ENCODE results near the gene CARHSP1. TPM values are rescaled to one million over a fixed set of nuclear protein-coding genes. Genes with fewer than 3 reads are reported as not detected.
A peak's percentile ranks its signal among the peaks of the same experiment; 100 is the strongest.
"Not testable (repeated sequence)": the region's sequence is repeated elsewhere in the genome, so short reads cannot be mapped to it uniquely, and the experiment has no call there.

CARHSP1 gene
- total RNA-seq, 2 donors from 2014 or later, result 28.4 to 84.8 TPM

DNA sequence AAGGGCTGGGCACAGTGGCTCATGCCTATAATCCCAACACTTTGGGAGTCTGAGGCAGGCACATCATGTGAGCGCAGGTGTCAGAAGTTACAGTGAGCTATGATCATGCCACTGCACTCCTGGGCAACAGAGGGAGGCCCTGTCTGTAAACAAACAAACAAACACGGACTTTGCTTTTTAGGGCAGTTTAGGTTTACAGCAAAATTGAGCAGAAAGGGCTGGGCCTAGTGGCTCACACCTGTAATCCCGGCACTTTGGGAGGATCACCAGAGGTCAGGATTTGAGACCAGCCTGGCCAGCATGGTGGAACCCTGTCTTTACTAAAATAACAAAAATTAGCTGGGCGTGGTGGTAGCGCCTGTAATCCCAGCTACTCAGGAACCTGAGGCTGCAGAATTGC, 3.3 kb upstream of the CARHSP1 start:
- Histone ChIP-seq H3K27ac (no peak overlapping the region), H3K4me1 (peaks cover 0 to 18% of the 10 kb centered on the region in 2 donors), H3K27me3 (no peaks in the 10 kb centered on the region), H3K4me3 (no peak overlapping the region), H3K36me3 (no peaks in the 10 kb centered on the region), H3K9me3 (no peaks in the 10 kb centered on the region)
- no peak for DNase-seq (ENCODE audit: low spot score)
- TF ChIP-seq, protein P1, sequence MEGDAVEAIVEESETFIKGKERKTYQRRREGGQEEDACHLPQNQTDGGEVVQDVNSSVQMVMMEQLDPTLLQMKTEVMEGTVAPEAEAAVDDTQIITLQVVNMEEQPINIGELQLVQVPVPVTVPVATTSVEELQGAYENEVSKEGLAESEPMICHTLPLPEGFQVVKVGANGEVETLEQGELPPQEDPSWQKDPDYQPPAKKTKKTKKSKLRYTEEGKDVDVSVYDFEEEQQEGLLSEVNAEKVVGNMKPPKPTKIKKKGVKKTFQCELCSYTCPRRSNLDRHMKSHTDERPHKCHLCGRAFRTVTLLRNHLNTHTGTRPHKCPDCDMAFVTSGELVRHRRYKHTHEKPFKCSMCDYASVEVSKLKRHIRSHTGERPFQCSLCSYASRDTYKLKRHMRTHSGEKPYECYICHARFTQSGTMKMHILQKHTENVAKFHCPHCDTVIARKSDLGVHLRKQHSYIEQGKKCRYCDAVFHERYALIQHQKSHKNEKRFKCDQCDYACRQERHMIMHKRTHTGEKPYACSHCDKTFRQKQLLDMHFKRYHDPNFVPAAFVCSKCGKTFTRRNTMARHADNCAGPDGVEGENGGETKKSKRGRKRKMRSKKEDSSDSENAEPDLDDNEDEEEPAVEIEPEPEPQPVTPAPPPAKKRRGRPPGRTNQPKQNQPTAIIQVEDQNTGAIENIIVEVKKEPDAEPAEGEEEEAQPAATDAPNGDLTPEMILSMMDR (IDR thresholded peaks at IDR 0.05), result no peak

DNA sequence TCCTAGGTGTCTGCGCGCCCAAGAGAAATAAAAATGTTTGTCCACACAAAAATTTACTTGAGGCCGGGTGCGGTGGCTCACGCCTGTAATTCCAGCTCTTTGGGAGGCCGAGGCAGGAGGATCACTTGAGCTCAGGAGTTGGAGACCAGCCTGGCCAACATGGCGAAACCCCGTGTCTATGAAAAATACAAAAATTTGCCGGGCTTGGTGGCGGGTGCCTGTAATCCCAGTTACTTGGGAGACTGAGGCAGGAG, 1.1 kb upstream of the CARHSP1 start:
- H3K27ac ChIP-seq; H3K36me3 ChIP-seq; H3K27me3 ChIP-seq; H3K4me3 ChIP-seq; H3K9me3 ChIP-seq; DNase-seq (ENCODE audit: low spot score): not testable (repeated sequence)
- H3K4me1 ChIP-seq, result peaks cover 0 to 39% of the 10 kb centered on the region in 2 donors

DNA sequence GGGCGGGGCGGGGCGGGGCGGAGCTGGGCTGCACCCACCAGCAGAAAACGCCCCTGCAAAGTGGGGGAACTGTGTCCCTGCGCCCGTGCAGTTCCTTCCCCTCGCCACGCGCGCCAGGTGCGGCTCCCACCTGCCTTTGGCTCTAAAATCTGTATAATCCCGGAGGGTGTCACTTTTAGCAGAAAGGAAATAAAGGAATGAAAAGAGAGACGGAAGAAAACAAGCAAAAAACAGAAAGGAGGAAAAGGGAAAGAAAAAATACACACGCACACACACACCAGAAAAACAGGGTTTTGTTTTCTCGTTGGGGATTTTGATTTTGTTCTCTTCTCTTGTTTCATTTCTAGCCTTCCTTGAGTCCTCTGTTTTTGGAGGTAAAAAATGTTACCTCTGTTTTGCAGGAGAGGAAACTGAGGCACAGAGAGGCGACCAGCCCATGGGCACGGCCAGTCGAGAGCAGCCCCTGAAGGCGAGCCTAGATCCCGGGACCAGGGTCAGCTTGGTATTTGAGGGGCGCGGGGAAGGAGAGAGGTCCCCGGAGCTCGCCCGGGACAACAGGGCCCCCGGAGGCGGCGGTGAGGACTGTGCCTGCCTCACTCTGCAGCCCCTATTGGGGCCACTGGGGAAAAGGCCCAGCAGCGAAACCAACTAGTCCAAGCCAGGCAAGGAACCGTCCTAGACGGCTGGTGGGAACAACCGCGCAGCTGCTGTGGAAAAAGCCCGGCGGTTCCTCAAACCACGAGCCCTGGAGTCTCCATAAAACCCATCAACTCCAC, 594 bp upstream of the CARHSP1 start:
- Histone ChIP-seq H3K4me1 (peaks cover 0 to 44% of the 10 kb centered on the region in 2 donors), H3K4me3 (peak overlapping the region; percentile 47 to 72), H3K9me3 (no peaks in the 10 kb centered on the region), H3K27ac (peak overlapping the region in 1 of 2 donors; percentile 83), H3K27me3 (no peaks in the 10 kb centered on the region), H3K36me3 (no peaks in the 10 kb centered on the region)
- no peak for DNase-seq (ENCODE audit: low spot score)
- TF ChIP-seq, protein P1 (IDR thresholded peaks at IDR 0.05), result no peak

DNA sequence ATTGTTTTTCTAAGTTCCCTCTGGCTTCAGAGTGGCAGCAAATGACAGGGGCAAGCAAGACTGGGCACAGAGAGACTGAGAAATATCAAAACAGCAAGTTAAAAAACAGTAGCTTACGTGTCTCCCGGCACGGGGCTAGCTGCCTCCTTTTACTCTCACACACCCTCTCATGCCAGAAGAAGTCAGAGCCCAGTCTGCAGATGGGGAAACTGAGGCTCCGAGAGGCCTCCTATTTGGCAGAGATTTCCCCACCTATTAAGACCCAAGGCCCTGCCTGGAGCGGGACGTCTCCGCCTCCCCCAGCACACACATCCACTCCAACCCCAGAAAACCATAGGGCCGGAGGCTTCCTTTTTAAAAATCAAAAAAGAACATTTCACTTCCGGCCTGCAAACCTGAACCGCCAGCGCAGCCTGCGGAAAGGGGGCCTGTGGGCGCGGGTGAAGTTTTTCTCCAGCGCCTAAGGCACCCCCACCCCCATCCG, 832 bp downstream of the CARHSP1 start:
- DNase-seq (ENCODE audit: low spot score), result no peak
- H3K27ac ChIP-seq, result peak overlapping the region; percentile 72 to 83
- no peaks in the 10 kb centered on the region for H3K9me3 ChIP-seq
- TF ChIP-seq, protein P1 (IDR thresholded peaks at IDR 0.05), result no peak
- H3K4me1 ChIP-seq, result peaks cover 0 to 58% of the 10 kb centered on the region in 2 donors
- H3K27me3 ChIP-seq, result no peaks in the 10 kb centered on the region
- no peaks in the 10 kb centered on the region for H3K36me3 ChIP-seq
- H3K4me3 ChIP-seq, result peak overlapping the region; percentile 47 to 72

DNA sequence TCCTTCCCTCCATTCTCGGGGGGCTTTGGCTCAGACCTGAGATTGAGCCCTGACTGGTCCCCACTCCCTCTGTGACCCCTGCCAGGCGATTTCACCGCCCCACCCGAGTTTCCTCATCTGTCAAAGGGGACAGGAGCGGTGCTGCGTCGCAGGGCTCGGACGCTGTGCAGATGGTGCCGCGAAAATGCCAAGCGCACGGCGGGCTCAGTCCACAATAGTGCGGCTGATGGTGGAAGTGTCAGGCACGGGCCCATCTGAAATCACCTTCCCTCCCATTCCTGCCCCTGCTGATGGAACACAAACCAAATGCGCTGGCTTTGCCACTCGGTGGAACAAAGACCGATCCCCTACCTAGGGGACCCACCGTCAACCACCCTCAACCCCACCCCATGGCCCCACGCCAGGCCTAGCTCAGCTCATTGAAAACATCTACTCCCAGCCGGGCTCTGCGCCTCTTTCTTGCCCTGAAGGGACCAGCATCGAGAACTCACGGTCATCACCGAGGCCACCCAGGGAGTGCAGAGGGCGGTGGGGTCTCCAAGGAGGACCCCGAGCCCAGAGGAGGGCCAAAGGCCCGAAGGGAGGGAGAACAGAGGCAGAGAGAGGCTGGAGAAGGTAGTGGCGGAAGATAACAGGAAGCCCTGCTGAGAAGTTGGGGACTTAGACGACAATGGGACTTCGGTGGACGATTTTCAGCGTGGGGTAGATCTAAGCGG, 1.4 kb downstream of the CARHSP1 start:
- DNase-seq (ENCODE audit: low spot score), result no peak
- TF ChIP-seq, protein P1 (IDR thresholded peaks at IDR 0.05), result no peak
- no peaks in the 10 kb centered on the region for H3K9me3 ChIP-seq
- H3K27ac ChIP-seq, result peak overlapping the region; percentile 72 to 83
- no peaks in the 10 kb centered on the region for H3K36me3 ChIP-seq
- peaks cover 0 to 60% of the 10 kb centered on the region in 2 donors for H3K4me1 ChIP-seq
- peak overlapping the region; percentile 47 to 72 for H3K4me3 ChIP-seq
- no peaks in the 10 kb centered on the region for H3K27me3 ChIP-seq

DNA sequence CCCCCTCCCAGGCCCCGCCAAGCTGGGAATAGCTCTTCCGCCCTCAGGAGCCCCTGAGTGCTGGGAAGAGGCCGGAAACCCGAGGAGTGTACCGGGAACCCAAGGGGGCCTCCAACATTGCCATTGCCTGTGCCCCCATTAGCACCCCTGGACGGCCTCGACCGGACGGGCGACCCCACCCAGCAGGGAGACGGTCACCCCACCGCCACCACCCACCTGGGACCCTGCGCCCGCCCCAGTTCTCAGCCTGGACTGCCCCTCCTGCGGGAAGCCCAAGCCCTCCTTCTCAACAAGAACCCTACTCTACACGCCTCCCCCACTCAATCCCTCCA, 2.0 kb downstream of the CARHSP1 start:
- Histone ChIP-seq H3K36me3 (no peaks in the 10 kb centered on the region), H3K4me1 (peaks cover 0 to 65% of the 10 kb centered on the region in 2 donors), H3K4me3 (peak overlapping the region; percentile 47 to 72), H3K27ac (peak overlapping the region; percentile 72 to 83), H3K9me3 (no peaks in the 10 kb centered on the region), H3K27me3 (no peaks in the 10 kb centered on the region)
- TF ChIP-seq, protein P1 (IDR thresholded peaks at IDR 0.05), result no peak
- no peak for DNase-seq (ENCODE audit: low spot score)
